KOPT-K1 (cell line): ENCODE data around the gene SLC30A9.

Experiments
- H3K27ac ChIP-seq: fragments of 200-600 bp; sonication (generic); 2 replicates; pipeline ENCODE4 v1.5.1; 2016; ENCODE audit warnings: antibody characterized with exemption, mild to moderate bottlenecking, low read depth, low read length; ENCODE audit not compliant: poor library complexity, severe bottlenecking
- H3K36me3 ChIP-seq: fragments of 200-600 bp; sonication (generic); 2 replicates; pipeline ENCODE4 v1.5.1; 2017; ENCODE audit warnings: antibody characterized with exemption, mild to moderate bottlenecking, low read length, moderate library complexity; ENCODE audit not compliant: insufficient read depth
- H3K9me3 ChIP-seq: fragments of 200-600 bp; sonication (generic); 2 replicates; pipeline ENCODE4 v1.5.1; 2017; ENCODE audit warnings: antibody characterized with exemption, low read length, mild to moderate bottlenecking; ENCODE audit not compliant: insufficient read depth, poor library complexity, severe bottlenecking

Gene SLC30A9

DNA sequence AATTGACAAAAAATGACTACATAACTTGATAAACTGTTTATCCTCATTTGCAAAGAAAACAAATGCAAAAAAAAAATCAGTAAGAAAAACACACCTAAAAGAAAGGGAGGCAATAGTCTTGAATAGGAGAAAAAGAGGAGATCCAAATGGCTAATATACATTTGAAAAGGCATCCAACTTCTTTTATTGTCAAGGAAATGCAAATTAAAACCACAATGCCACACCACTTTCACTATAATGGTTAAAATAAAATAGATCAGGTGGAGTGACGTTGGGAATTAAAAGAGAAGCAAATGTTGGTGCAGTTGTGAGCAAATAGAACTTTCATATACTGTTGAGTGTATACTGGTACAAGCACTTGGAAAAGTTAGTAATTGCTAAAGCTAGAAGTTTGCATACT, 5.2 kb upstream of the SLC30A9 start:
- Histone ChIP-seq H3K27ac (no peak overlapping the region), H3K36me3 (no peaks in the 10 kb centered on the region), H3K9me3 (no peaks in the 10 kb centered on the region)

DNA sequence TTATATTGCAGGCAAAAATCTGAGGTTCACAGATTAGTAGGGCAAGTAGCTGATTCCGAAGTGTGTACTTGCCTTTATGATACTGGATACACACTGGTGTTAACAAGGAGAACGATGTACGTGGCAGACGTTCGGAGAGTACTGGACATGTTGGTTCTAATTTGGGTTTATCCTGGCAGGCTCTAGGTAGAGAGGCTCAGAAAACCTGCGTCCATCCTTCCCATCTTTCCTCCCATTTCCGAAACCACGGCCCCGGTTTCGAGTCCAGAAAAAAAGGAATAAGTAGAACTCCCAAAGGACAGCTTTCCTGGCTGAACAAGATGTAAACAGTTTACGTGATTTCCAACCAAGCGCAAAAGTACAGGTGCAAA, 351 bp upstream of the SLC30A9 start:
- peak overlapping the region; percentile 59 for H3K27ac ChIP-seq
- no peaks in the 10 kb centered on the region for H3K36me3 ChIP-seq
- H3K9me3 ChIP-seq = no peaks in the 10 kb centered on the region

DNA sequence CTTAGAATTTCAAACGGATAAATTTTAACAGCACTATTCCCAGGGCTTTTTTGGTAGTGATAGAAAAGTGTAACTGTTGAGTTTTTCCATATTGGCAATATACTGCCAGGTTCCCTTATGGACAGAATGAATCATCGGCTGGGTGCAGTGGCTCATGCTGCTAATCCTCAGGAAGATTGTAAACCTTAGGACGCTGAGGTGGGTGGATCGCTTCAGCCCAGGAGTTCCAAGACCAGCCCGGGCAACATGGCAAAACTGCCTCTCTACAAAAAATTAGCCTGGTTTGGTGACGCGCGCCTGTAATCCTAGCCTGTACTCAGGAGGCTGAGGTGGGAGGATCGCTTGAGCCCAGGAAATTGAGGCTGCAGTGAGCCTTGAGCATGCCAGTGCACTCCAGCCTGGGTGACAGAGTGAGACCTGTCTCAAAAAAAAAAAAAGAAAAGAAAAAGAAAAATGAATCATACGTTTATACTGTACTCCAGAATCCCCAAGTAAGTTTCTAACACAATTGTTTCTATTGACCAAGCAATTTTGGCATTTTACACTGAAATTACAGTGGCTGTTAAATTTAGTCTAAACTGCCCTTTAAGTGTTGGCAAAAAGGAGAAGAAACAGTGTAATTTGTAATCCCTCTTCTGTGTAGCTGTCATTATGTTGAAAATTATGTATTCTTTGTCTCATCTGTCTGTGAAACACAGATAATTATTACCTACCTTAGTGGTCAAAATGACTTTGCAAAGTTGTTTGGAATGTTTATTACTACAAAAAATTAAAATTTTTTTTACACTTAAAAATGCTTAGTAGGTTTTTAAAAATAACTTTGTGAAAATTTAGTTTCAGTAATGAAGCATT, 1.8 kb downstream of the SLC30A9 start:
- Histone ChIP-seq H3K36me3 (no peaks in the 10 kb centered on the region), H3K27ac (no peak overlapping the region)

DNA sequence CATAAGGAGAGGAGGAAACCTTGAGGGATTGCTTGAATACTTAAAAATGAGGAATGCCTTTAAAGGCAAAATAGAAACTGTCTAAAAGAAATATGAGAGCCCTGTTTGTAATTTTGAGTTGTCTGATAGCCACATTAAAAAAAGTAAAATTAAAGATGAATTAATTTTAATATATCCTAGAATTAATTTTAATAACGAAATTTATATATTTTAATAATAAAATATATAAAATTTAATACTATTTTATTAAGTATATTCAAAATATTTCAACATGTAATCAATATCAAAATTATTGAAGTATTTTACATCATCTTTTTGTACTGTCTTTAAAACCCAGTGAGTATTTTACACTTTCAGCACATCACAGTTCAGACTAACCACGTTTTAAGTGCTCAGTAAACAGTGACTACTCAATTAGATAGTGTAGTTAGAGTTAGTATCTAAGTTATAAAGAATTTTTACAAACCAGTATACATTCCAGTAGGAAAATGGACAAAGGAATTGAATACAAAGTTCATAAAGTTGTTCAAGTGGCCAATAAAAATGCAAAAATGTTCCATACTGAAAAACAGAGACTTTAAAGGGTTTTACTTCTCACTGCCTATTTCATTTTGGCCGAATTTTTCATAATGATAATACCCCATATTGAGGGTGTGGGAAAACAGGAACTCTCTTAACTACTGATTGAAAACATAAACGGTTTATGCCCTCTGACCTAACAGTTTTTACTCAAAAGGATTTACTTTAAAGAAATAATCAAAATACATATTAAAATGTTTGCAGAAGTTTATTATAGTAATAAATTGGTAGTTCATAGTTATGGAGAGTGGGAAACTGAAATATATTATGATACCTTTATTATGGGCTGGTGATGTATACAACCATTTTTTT, 2.9 kb downstream of the SLC30A9 start:
- Histone ChIP-seq H3K27ac (no peak overlapping the region), H3K9me3 (no peaks in the 10 kb centered on the region), H3K36me3 (0 out of 2 replicates have a peak, but pooled peaks cover 2% of the 10 kb centered on the region)

More for the DNA sequence above, 1.8 kb downstream of the SLC30A9 start:
- H3K9me3 ChIP-seq = no peaks in the 10 kb centered on the region

DNA sequence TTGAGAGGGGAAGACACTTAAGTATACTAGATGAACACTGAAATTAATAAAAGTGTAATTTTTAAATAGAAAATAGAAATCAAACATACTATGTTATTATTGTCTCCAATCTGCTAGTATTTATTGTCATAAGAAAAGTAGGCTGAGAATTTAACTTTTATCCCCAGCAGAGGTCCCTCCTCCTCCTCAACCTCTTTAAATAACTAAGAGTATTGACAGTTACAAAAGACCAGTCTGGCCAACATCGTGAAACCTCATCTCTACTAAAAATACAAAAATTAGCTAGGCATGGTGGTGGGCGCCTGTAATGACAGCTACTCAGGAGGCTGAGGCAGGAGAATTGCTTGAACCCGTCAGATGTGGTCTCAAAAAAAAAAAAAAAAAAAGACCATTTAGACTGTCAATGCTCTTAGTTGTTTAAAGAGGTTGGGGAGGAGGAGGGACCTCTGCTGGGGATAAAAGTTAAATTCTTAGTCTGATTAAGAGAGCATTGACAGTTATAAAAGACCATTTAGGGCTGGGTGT, 4.2 kb downstream of the SLC30A9 start:
- Histone ChIP-seq H3K9me3 (no peaks in the 10 kb centered on the region), H3K27ac (no peak overlapping the region), H3K36me3 (0 out of 2 replicates have a peak, but pooled peaks cover 6% of the 10 kb centered on the region)

DNA sequence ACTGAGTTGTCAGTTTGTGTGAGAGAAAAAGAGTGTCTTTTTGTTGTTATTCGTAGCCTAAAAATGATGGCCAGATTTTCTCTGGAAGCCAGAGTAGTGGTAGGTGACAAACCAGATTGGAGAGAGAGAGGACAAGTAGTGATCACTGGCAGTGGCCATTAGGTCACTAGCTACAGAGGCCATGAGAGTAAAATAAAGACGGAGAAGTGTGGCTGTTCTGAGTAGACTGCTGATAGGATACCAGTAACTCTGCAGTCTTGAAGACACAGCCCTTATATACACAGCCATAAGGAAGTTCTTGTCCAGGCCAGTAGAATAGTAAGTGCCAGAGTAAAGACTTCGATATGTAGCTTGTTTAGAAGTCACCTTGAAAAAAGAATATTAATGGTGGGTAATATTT, 7.7 kb downstream of the SLC30A9 start:
- Histone ChIP-seq H3K9me3 (no peaks in the 10 kb centered on the region), H3K27ac (no peak overlapping the region), H3K36me3 (peaks cover 16% of the 10 kb centered on the region)

DNA sequence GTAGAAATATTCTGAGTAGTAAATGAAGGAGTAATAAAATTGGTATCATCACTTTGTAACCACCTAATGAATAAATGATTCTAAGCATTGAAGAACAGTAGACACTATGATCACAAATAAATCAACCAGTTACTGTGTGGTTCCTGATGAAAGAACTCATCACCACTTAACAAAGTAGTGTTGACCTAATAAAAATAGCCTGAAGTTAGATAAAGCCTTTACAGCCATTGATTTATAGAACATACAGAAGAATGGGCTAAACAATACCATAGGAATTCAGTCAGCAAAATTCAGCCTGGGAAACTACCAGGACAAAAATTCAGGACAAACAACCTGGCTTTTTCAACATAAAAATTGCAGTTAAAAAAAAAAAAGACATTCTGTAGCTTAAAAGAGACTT, 9.0 kb downstream of the SLC30A9 start:
- Histone ChIP-seq H3K9me3 (no peaks in the 10 kb centered on the region), H3K36me3 (peaks cover 29% of the 10 kb centered on the region)

DNA sequence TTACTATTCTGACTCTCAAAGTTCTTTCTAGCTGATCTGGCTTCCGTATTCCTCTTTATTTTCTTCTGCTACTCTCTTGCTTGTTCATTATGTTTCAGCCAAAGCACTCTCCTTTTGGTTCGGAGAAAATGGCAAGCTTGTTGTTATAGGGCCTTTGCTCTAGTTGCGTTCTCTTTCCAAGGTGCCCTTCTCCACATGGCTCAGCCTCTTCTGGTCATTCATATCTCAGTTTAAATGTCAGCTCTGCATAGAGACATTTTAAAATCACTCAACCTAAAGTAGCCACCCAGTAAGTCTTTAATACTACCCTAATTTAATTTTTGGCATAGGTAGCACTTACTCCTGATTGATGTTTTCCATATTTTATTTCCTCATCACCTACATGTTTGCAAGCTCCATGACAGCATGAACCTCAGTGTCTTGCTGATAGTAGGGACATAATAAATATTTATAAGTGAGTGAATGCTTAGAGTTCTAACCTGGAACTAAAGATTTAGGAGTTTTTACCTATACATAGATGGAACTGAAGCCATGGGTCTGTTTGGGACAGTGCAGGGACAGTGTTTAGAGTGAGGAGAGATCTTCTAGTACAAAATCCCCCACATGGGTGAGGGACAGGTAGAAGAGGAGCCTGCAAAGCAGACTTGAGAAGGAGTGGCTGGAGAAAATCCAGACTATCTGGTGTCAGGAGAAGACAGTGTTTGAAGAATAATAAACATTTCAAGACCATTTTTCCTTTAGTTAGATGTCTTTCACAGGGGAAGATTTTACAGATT, 17.9 kb downstream of the SLC30A9 start:
- peaks cover 79% of the 10 kb centered on the region for H3K36me3 ChIP-seq
- no peaks in the 10 kb centered on the region for H3K9me3 ChIP-seq
- H3K27ac ChIP-seq = no peak overlapping the region

More for the DNA sequence above, 9.0 kb downstream of the SLC30A9 start:
- no peak overlapping the region for H3K27ac ChIP-seq

DNA sequence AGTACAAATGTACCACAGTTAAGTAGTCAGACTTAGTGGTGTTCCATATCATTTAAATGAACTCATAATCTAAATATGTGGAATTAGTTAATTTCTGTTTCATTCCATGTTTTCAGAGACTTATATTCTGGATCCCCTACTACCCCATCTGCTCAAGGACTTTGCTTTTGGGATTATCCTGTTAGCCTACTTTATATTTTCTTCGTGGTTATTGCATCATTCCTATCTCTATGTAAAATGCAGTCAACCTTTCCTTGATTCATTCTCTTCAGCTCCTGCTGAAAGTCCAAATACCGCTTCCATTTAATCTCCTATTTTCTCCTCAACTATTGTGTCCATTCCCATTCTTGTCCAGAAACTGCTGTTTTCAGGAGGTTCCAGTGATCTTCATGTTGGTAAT, 25.1 kb downstream of the SLC30A9 start:
- Histone ChIP-seq H3K36me3 (peaks cover 14% of the 10 kb centered on the region), H3K9me3 (no peaks in the 10 kb centered on the region), H3K27ac (no peak overlapping the region)

DNA sequence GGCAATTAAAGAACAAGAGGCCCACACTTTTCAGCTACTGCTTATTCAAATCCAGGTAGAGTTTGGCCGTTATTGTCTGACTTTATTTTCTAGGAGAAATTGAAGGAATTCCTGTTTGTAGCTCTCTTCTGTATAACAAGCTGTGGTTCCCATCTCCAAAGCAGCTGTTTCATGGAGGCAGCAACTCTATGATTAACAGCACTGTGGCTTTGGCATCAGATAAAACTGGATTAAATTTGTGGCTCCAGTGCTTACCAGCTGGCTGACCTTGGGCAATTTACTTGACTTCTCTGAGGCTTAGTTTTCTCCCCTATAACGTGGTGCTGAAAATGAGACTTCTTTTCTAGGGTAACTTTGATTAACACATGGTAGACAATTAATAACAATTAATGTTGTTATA, 28.1 kb downstream of the SLC30A9 start:
- no peaks in the 10 kb centered on the region for H3K9me3 ChIP-seq
- peaks cover 28% of the 10 kb centered on the region for H3K36me3 ChIP-seq
- H3K27ac ChIP-seq = no peak overlapping the region

DNA sequence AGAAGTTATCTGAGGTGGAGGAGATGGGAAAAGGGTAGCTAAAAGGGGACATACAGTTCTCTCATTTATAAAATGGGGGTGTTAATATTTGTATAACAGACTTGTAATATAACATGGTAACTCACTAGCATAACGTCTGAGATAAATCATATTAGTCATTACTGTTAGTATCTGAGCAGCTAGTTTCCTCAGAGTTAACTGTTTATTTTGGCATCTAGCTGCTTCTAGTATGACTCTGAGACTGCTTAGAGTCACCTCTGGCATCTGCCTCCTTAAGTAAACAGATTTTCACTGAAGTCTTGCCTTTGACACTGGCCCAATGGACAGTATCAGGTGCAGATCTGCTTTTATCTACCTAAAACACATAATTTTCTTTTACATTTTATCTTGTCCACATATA, 58.1 kb downstream of the SLC30A9 start:
- H3K27ac ChIP-seq = no peak overlapping the region
- H3K9me3 ChIP-seq = no peaks in the 10 kb centered on the region
- H3K36me3 ChIP-seq = peaks cover 48% of the 10 kb centered on the region

DNA sequence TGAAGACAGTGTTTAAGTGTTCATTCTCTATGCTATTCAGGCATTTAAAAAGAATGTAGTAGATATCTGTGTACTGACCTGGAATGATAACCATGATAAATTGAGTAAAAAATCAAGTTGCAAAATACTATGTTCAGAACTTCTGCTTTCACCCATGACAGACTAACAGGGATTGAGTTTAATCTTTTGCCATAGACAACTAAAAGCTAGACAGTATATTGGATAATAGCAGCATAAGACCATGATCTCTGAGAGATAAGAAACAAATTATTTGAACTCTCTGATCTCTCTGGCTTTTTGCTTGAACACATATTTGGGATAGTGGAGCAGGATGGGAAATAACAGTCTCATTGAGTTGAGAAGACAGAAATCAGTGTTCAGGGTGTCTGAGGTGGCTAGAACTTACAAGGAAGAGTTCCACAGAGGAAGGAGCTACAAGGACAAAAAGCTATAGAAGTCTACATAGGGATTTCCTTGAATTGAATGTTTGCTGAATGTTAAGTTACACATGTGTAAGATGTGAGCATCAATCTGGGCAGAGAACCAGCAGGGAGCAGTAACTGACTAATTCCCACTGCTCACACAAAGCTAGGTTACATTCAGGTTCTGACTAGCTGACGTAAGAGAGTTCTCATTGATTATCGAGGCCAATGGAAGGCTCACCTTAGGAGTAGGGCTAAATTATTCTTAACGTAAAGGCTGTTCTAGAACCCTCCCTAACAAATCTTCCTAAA, 60.4 kb downstream of the SLC30A9 start:
- no peak overlapping the region for H3K27ac ChIP-seq
- no peaks in the 10 kb centered on the region for H3K9me3 ChIP-seq
- H3K36me3 ChIP-seq = peaks cover 60% of the 10 kb centered on the region

DNA sequence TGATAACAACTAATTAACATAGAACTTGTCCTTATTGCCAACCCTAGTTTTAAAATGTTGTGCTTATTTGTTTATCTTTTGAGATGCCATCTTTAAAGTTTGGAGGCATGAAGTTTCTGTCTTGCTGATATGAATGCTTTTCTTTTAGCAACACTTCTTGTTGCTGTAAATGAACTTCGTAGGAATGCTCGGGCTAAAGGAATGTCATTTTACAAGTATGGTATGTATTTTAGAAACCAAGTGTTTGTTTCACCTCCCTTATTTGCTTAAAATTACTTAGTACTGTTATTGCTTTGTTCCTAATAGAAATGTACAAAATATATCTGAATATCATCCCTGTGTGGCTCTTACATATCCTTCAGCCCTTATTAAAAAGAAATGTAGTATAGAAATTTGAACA, 76.1 kb downstream of the SLC30A9 start:
- no peaks in the 10 kb centered on the region for H3K9me3 ChIP-seq
- H3K27ac ChIP-seq = no peak overlapping the region
- H3K36me3 ChIP-seq = peaks cover 64% of the 10 kb centered on the region

DNA sequence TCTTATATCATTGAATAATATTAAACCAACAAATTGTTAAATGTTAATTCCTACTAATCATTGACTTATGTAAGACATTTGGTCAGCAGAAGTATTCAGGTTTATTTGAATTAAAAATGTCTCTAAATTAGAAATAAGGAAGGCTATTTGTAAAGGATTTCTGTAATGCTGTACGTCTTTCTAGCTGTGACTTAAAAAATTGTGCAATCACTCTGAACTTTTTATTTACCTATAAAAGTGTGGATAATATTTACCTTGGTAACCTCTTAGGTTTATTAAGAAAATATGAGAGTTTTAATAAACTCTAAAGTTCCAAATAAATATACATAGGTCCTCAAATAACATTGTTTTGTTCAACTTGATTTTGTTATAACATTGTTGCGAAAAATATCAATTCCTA, 76.9 kb downstream of the SLC30A9 start:
- Histone ChIP-seq H3K9me3 (no peaks in the 10 kb centered on the region), H3K36me3 (peaks cover 64% of the 10 kb centered on the region), H3K27ac (no peak overlapping the region)
